NCI-H2227 (cell line): ENCODE data around the gene ADGRG1.
"Not testable (repeated sequence)": the region's sequence is repeated elsewhere in the genome, so short reads cannot be mapped to it uniquely, and the experiment has no call there.

Experiments used
- DNase-seq: peaks from one replicate; lab custom pipeline; 2025; ENCODE audit not compliant: unreplicated experiment; lab: John Stamatoyannopoulos, UW

Gene ADGRG1

DNA sequence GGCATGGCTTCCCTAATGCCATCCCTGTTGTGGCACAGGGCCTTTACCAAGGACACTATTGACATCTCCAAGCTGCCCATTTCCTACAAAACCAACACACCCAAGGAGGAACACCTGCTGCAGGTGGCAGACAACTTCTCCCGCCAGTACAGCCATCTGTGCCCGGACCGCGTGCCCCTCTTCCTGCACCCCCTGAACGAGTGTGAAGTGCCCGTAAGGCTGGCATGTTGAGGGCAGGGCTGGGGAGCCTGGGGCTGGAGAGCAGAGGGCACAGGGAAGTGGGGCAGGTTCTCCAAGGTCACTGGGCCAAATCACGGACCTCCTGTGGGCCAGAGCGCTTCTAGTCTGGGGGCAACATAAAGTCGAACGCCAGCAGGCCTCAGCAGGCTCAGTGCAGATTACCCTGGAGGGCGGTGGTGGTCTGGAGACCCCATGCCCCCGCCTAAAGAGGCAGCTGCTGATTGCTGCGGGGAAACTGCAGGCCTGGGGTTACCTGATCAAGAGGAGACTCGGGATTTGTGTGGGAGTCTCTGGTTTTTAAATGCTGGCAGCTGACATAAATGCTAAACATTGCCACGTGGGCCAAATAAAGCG lies 70.5 kb downstream of the ADGRG1 start:
- DNase-seq: no peak

GRCh38 chr16:57699481-57699880 lies 71.1 kb downstream of the ADGRG1 start:
- no peak for DNase-seq

DNA sequence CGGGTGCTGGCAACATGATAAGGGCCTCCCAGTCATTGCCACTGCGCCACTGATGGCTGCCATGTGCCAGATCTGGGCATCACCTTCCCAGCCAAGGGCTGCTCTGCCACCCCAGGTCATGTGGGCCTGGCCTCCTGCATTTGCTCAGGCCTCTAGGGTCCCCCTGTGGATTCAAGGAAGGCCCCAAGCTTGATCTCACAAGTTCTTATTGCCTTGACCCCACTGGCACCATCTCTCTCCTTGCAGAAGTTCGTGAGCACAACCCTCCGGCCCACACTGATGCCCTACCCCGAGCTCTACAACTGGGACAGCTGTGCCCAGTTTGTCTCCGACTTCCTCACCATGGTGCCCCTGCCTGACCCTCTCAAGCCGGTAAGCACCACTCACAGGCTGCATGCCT lies 71.5 kb downstream of the ADGRG1 start:
- no peak for DNase-seq

DNA sequence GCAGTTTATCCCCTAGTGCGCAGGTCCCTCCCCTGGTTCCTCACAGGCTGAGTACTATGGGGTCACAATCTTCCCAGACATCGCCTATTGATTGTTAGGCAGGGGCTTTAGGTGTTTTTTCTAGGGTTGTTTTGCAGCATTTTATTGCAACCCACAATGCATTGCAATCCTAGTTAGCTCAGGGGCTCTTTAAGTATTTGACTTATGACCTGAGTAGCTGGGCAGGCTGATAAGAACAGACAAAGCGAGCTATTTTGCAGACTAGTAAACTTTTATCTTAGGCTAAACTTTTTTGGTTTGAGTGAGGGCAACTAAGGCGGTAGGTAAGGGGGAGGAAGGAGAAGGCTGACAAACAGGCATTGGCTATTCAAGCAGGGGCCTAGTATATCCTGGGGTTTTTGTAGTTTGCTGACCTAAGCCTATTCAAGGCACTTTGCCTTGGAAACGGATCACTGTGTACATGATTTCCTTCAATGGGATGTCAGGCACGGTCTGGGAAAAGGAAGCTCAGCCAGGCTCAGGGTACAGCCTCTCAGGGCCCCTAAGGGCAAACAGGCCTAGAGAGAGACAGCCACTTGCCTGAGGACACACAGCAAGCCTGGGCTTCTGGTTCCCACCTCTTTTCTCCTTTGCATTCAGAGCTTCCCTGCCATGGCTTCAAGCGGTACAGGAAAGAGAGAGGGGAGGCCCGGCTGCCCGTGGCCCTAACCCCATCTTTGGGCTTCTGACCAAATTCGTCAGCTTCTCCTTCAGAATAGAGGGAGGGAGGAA lies 72.5 kb downstream of the ADGRG1 start:
- DNase-seq: no peak

GRCh38 chr16:57701759-57702371 lies 73.4 kb downstream of the ADGRG1 start:
- DNase-seq: no peak

GRCh38 chr16:57703416-57704010 lies 75.1 kb downstream of the ADGRG1 start:
- DNase-seq: no peak

GRCh38 chr16:57704011-57704904 lies 75.8 kb downstream of the ADGRG1 start:
- no peak for DNase-seq

DNA sequence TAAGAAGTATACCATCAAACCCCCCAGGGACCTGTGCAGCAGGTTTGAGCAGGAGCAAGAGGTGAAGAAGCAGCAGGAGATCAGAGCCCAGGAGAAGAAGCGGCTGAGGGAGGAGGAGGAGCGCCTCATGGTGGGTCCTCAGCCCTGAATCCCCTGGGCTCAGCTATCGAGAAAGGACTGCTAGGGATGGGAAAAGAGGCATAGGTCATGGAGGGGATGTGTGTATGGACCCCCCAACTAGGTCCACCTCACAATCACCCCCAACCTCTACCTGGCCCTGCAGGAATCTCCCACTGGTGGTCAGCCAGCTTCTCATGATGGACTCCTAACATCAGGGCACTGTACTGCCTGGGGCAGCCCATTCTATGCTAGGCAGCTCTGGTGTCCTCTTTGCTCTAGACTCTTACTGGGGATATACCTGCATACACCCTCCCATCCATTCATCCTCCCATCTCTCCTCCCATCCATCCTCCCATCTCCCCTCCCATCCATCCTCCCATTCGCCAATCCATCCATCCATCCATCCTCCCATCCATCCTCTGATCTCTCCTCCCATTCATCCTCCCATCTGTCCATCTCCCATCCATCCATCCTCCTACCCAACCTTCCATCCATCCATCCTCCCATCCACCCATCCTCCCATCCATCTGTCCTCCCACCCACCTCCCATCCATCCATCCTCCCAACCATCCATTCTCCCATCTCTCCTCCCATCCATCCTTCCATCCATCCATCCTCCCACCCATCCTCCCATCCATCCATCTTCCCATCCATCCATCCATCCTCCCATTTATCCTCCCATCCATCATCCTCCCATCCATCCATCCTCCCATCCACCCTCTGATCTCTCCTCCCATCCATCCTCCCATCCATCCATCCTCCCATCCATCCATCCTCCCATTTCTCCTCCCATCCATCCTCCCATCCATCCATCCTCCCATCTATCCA lies 76.7 kb downstream of the ADGRG1 start:
- no peak for DNase-seq

- no peak for DNase-seq
Measured at GRCh38 chr16:57706717-57707116, 78.3 kb downstream of the ADGRG1 start.

GRCh38 chr16:57707331-57707730 lies 78.9 kb downstream of the ADGRG1 start:
- DNase-seq: no peak

DNA sequence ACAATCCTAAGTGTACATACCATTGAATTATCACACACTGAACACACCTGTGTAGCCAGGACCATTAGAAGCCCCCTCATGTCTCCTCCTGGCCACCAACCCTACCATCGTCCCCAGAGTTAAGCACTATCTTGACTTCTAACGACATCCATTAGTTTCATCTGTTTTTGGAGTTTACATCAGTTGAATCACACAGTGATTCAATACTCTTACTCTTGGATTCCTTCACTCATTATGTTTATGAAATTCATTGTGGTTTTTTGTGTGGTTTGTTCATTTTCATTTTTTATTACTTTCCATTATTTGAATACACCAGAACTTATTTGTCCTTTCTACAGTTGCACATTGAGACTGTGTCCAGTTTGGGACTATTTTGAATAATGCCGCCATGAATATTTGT lies 79.7 kb downstream of the ADGRG1 start:
- no peak for DNase-seq

GRCh38 chr16:57709663-57710062 lies 81.2 kb downstream of the ADGRG1 start:
- no peak for DNase-seq

- DNase-seq: no peak
Measured at GRCh38 chr16:57711346-57711745, 82.9 kb downstream of the ADGRG1 start.

- no peak for DNase-seq
Measured at GRCh38 chr16:57711993-57712392, 83.6 kb downstream of the ADGRG1 start.

GRCh38 chr16:57712569-57712968 lies 84.1 kb downstream of the ADGRG1 start:
- DNase-seq: not testable (repeated sequence)

DNA sequence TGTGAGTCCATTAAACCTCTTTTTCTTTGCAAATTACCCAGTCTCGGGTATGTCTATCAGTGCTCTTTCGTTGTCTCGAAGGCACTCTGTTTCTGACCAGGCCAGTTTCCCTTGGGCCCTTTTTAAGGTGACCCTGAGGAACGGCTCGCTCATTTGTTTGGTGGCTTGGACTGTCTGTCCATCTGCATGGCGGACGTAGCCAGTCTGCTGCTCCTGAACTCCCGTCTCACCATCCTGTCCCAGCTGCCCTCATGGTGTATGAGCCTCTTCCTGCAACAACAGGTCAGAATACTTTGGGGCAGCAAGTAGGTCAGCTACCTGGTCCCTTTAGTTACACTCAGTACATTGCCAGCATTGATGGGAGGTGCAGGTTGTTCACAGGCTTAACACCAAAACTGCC lies 85.2 kb downstream of the ADGRG1 start:
- DNase-seq: no peak

- DNase-seq: no peak
Measured at GRCh38 chr16:57714047-57714446, 85.6 kb downstream of the ADGRG1 start.
